Vagina (tissue), 2 donors: ENCODE measurements around the gene BACE1-AS. TPM values are rescaled to one million over a fixed set of nuclear protein-coding genes. Genes with fewer than 3 reads are reported as not detected.

ENCODE experiments used
- DNase-seq, 2 donors: peaks; one replicate each; pipeline ENCODE4 v3.0.0-alpha.2; 2017; ENCODE audit errors: extremely low spot score in 2 of 2
- H3K27ac ChIP-seq: fragments of 200-600 bp; sonication (generic); one replicate; pipeline ENCODE4 v1.5.1; 2019
- H3K27me3 ChIP-seq: fragments of 200-600 bp; sonication (generic); one replicate; pipeline ENCODE4 v1.5.1; 2019
- H3K36me3 ChIP-seq, 2 donors: fragments of 200-600 bp; sonication (generic); one replicate each; pipeline ENCODE4 v1.5.1; 2017 to 2019
- H3K4me1 ChIP-seq: fragments of 200-600 bp; sonication (generic); one replicate; pipeline ENCODE4 v1.5.1; 2019
- H3K4me3 ChIP-seq, 2 donors: fragments of 200-600 bp; sonication (generic); 1 replicate in 1 of 2; 2 replicates in 1 of 2; pipeline ENCODE4 v1.5.1; 2016 to 2019
- H3K9me3 ChIP-seq: fragments of 200-600 bp; sonication (generic); one replicate; pipeline ENCODE4 v1.5.1; 2019
- CTCF ChIP-seq, 3 experiments: fragments of 450-650 bp in 2 of 3; fragments of 200-600 bp in 1 of 3; sonication (generic) in 1 of 3; IDR thresholded peaks; one replicate each; pipeline ENCODE4 v1.5.1; 2017 to 2019; ENCODE audit warnings: antibody characterized with exemption in 3 of 3, mild to moderate bottlenecking in 2 of 3, moderate library complexity in 2 of 3
- POLR2A ChIP-seq, 2 donors: fragments of 450-650 bp; IDR thresholded peaks; one replicate each; pipeline ENCODE4 v1.6.1; 2017; ENCODE audit warnings: antibody characterized with exemption in 2 of 2, mild to moderate bottlenecking in 2 of 2, moderate library complexity in 2 of 2
- POLR2AphosphoS5 ChIP-seq, 2 donors: sonication (generic); formaldehyde crosslinking; IDR thresholded peaks; one replicate each; pipeline ENCODE4 v1.9.0; 2017; ENCODE audit warnings: antibody characterized with exemption in 2 of 2, mild to moderate bottlenecking in 2 of 2, low read depth in 1 of 2; ENCODE audit not compliant: insufficient read depth in 1 of 2
- intact Hi-C: fragments of 100-400 bp; cut with DNase I; formaldehyde crosslinking; loops from one replicate; pipeline ENCODE4 v1.15.1; 2023
- total RNA-seq: library from RNA; depleted of rRNA; stranded (reverse); fragments of >200 nt; gene quantifications from one replicate; pipeline ENCODE4 v1.2.3, GENCODE V29; 2016

Gene BACE1-AS
- total RNA-seq, 1 donor from 2014 or later: 10.6 TPM

- Histone ChIP-seq H3K27me3 (no peaks in the 10 kb centered on the region), H3K36me3 (peaks cover 0 to 6% of the 10 kb centered on the region in 2 donors), H3K27ac (no peak overlapping the region), H3K4me3 (no peak overlapping the region), H3K4me1 (peaks cover 20% of the 10 kb centered on the region), H3K9me3 (no peaks in the 10 kb centered on the region)
- TF ChIP-seq CTCF (IDR thresholded peaks at IDR 0.05) (no peak), POLR2AphosphoS5 (IDR thresholded peaks at IDR 0.05; ENCODE audit: insufficient read depth in 1 of 2, low read depth in 1 of 2) (no peak), POLR2A (IDR thresholded peaks at IDR 0.05) (no peak)
- intact Hi-C loops: no loop called here
- no peak for DNase-seq
These were observed 5.7 kb downstream of the BACE1-AS start for GRCh38 chr11:117296881-117297280.

- DNase-seq: no peak
- Histone ChIP-seq H3K27ac (no peak overlapping the region), H3K27me3 (no peaks in the 10 kb centered on the region), H3K9me3 (no peaks in the 10 kb centered on the region), H3K36me3 (peaks cover 0 to 6% of the 10 kb centered on the region in 2 donors), H3K4me1 (peaks cover 20% of the 10 kb centered on the region), H3K4me3 (no peak overlapping the region)
- no peak for TF ChIP-seq POLR2A (IDR thresholded peaks at IDR 0.05)
- TF ChIP-seq CTCF (IDR thresholded peaks at IDR 0.05): no peak
- TF ChIP-seq POLR2AphosphoS5 (IDR thresholded peaks at IDR 0.05; ENCODE audit: insufficient read depth in 1 of 2, low read depth in 1 of 2): no peak
- intact Hi-C loops: no loop called here
These were observed 7.0 kb downstream of the BACE1-AS start for GRCh38 chr11:117298195-117298594.

- H3K27ac ChIP-seq: peak overlapping the region; percentile 60
- H3K4me1 ChIP-seq: peaks cover 20% of the 10 kb centered on the region
- intact Hi-C loops: no loop called here
- no peaks in the 10 kb centered on the region for H3K27me3 ChIP-seq
- DNase-seq: no peak
- TF ChIP-seq POLR2A (IDR thresholded peaks at IDR 0.05) (no peak), CTCF (IDR thresholded peaks at IDR 0.05) (no peak), POLR2AphosphoS5 (IDR thresholded peaks at IDR 0.05; ENCODE audit: insufficient read depth in 1 of 2, low read depth in 1 of 2) (no peak)
- peaks cover 0 to 6% of the 10 kb centered on the region in 2 donors for H3K36me3 ChIP-seq
- no peaks in the 10 kb centered on the region for H3K9me3 ChIP-seq
- peak overlapping the region; percentile 27 to 29 for H3K4me3 ChIP-seq
These were observed 8.5 kb downstream of the BACE1-AS start for GRCh38 chr11:117299351-117300282.

- TF ChIP-seq POLR2AphosphoS5 (IDR thresholded peaks at IDR 0.05; ENCODE audit: insufficient read depth in 1 of 2, low read depth in 1 of 2) (peak in 1 of 2 donors; percentile 41), CTCF (IDR thresholded peaks at IDR 0.05) (no peak)
- intact Hi-C loops: no loop called here
- no peaks in the 10 kb centered on the region for H3K9me3 ChIP-seq
- H3K4me3 ChIP-seq: peak overlapping the region; percentile 27 to 29
- no peak for DNase-seq
- H3K36me3 ChIP-seq: peaks cover 0 to 1% of the 10 kb centered on the region in 2 donors
- H3K27ac ChIP-seq: peak overlapping the region; percentile 60
- no peaks in the 10 kb centered on the region for H3K27me3 ChIP-seq
- H3K4me1 ChIP-seq: peaks cover 20% of the 10 kb centered on the region
These were observed 9.1 kb downstream of the BACE1-AS start for GRCh38 chr11:117300283-117300663.

- Histone ChIP-seq H3K27ac (peak overlapping the region; percentile 33), H3K4me1 (peaks cover 20% of the 10 kb centered on the region), H3K36me3 (no peaks in the 10 kb centered on the region), H3K4me3 (peak overlapping the region in 1 of 2 donors; percentile 27), H3K9me3 (no peaks in the 10 kb centered on the region), H3K27me3 (no peaks in the 10 kb centered on the region)
- DNase-seq: no peak
- TF ChIP-seq POLR2A (IDR thresholded peaks at IDR 0.05): no peak
- no peak for TF ChIP-seq CTCF (IDR thresholded peaks at IDR 0.05)
- intact Hi-C loops: no loop called here
These were observed 9.6 kb downstream of the BACE1-AS start for GRCh38 chr11:117300773-117301172.
